HEK293T (cell line): Measurements from ENCODE around the gene GULP1.

ENCODE experiments used
- BHLHE40 ChIP-seq: fragments of 450-650 bp; IDR thresholded peaks from 2 replicates; pipeline ENCODE4 v1.6.1; 2016; ENCODE audit warnings: mild to moderate bottlenecking, moderate library complexity, borderline replicate concordance
- ELF4 ChIP-seq: fragments of 450-650 bp; IDR thresholded peaks from 2 replicates; pipeline ENCODE4 v1.6.1; 2017; ENCODE audit warnings: antibody characterized with exemption
- FOXK2 ChIP-seq: fragments of 450-650 bp; IDR thresholded peaks from 2 replicates; pipeline ENCODE4 v1.6.1; 2016; ENCODE audit warnings: mild to moderate bottlenecking
- FOXM1 ChIP-seq: fragments of 450-650 bp; IDR thresholded peaks from 2 replicates; pipeline ENCODE4 v1.6.1; 2017; ENCODE audit warnings: mild to moderate bottlenecking, borderline replicate concordance
- LEF1 ChIP-seq: fragments of 450-650 bp; IDR thresholded peaks from 2 replicates; pipeline ENCODE4 v1.6.1; 2017; ENCODE audit warnings: mild to moderate bottlenecking, borderline replicate concordance
- SP1 ChIP-seq: fragments of 450-650 bp; IDR thresholded peaks from 2 replicates; pipeline ENCODE4 v1.6.1; 2017
- SUZ12 ChIP-seq: fragments of 450-650 bp; IDR thresholded peaks from 2 replicates; pipeline ENCODE4 v1.6.1; 2016; ENCODE audit warnings: mild to moderate bottlenecking
- ZNF384 ChIP-seq: fragments of 450-650 bp; IDR thresholded peaks from 2 replicates; pipeline ENCODE4 v1.6.1; 2016

- TF ChIP-seq ZNF384 (no peak), BHLHE40 (no peak), LEF1 (no peak), ELF4 (no peak), SUZ12 (no peak), FOXK2 (no peak), SP1 (no peak), FOXM1 (no peak)
Measured at GRCh38 chr2:188404341-188405004, 112.8 kb downstream of the GULP1 start.
